ENCODE data around the gene LRRC10B.

Gene LRRC10B

GRCh38 chr11:61505640-61506155 is 2.9 kb upstream of the LRRC10B start:
- DNase-seq (ENCODE audit: extremely low spot score, insufficient read length, low read depth) = no peak
- FAIRE-seq = no peak

- no peak for FAIRE-seq
- no peak for DNase-seq (ENCODE audit: extremely low spot score, insufficient read length, low read depth)
Observed at GRCh38 chr11:61507012-61507768, 1.4 kb upstream of the LRRC10B start.

GRCh38 chr11:61509043-61510029 is 787 bp downstream of the LRRC10B start:
- DNase-seq (ENCODE audit: extremely low spot score, insufficient read length, low read depth) (peak; percentile 62), FAIRE-seq (peak; percentile 38)

- DNase-seq (ENCODE audit: extremely low spot score, insufficient read length, low read depth) (no peak), FAIRE-seq (no peak)
Observed at GRCh38 chr11:61510166-61510919, 1.8 kb downstream of the LRRC10B start.

DNA sequence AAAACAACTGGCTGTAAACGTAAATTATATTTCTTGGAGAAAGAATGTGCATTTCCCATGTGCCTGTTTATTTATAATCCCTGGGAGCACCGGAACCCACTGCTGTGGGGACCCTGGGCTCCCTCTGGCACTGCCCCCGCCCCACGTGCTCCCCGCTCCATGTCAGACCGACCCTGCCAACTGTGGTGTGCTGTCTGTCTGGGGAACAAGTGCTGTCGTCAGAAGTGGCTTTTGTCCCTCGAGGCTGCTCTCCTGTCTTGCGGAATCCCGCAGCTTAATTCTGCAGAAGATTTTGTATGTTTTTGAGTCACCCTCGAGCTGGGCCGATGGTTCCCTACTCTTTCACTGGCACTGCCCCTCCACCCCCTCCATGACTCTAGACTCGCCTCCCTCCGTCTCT is 2.4 kb downstream of the LRRC10B start:
- FAIRE-seq (no peak), DNase-seq (ENCODE audit: extremely low spot score, insufficient read length, low read depth) (no peak)

DNA sequence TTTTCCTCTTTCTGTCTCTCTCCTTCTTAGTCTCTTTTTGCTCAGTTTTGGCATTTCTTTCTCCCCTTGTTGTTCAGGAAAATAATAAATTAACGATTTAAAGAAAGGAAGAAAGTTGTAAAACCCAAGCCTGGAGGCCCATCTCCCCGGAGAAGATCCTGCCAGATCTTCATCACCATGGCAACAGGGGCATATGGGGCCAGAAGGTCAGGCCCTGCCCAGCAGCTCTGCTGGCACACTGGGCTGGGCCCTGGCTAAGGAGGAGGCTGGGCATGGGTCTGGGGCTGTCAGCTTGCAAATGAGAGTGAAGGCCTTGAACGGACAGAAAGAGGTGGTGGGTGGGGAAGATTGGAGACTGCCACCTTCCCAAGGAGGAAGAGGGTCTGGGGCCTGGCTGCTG is 2.8 kb downstream of the LRRC10B start:
- FAIRE-seq (no peak), DNase-seq (ENCODE audit: extremely low spot score, insufficient read length, low read depth) (no peak)

DNA sequence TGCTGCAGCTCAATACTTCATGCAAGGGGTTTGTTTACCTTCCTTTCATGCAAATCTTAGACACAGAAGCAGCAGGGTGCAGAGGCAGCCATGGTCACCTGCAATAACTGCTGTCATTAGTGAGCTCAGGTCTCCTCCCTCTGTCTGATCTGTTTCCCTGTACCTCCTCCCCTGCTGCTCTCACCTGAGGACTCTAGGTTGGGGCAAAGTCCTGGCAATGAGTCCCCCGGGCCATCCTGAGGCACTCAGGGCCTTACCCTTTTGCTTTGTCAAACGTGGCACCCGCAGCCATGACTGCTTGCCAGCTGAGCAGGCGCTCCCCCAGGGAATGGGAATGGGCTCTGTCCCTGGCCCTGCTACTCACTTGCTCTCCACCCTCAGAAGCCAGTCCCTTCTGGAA is 3.9 kb downstream of the LRRC10B start:
- DNase-seq (ENCODE audit: extremely low spot score, insufficient read length, low read depth) = no peak
- FAIRE-seq = no peak

GRCh38 chr11:61513143-61513765 is 4.7 kb downstream of the LRRC10B start:
- FAIRE-seq = no peak
- no peak for DNase-seq (ENCODE audit: extremely low spot score, insufficient read length, low read depth)

- no peak for FAIRE-seq
- no peak for DNase-seq (ENCODE audit: extremely low spot score, insufficient read length, low read depth)
Observed at GRCh38 chr11:61514050-61514917, 5.7 kb downstream of the LRRC10B start.

- DNase-seq (ENCODE audit: extremely low spot score, insufficient read length, low read depth) (no peak), FAIRE-seq (no peak)
Observed at GRCh38 chr11:61515686-61516085, 7.1 kb downstream of the LRRC10B start.

DNA sequence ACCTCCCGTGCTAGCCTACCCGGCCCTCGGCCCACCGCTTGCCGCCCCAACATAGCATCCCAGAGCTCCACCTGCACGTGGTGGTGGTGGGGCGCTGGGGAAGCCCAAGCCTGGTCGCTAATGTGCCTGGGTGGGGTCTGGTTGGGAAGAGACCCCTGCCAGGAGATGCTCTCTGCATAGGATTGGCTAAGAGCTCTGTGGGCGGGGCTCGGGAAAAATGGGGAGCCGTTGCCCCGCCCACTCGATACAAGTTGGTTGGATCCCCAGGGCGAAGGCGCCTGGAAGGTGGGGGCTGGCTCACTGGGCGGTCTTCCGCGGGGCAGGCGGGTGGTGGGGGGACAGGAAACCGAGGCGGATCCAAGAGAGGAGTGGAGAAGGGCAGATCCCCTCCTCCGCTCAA is 7.6 kb downstream of the LRRC10B start:
- DNase-seq (ENCODE audit: extremely low spot score, insufficient read length, low read depth) (no peak), FAIRE-seq (no peak)

DNA sequence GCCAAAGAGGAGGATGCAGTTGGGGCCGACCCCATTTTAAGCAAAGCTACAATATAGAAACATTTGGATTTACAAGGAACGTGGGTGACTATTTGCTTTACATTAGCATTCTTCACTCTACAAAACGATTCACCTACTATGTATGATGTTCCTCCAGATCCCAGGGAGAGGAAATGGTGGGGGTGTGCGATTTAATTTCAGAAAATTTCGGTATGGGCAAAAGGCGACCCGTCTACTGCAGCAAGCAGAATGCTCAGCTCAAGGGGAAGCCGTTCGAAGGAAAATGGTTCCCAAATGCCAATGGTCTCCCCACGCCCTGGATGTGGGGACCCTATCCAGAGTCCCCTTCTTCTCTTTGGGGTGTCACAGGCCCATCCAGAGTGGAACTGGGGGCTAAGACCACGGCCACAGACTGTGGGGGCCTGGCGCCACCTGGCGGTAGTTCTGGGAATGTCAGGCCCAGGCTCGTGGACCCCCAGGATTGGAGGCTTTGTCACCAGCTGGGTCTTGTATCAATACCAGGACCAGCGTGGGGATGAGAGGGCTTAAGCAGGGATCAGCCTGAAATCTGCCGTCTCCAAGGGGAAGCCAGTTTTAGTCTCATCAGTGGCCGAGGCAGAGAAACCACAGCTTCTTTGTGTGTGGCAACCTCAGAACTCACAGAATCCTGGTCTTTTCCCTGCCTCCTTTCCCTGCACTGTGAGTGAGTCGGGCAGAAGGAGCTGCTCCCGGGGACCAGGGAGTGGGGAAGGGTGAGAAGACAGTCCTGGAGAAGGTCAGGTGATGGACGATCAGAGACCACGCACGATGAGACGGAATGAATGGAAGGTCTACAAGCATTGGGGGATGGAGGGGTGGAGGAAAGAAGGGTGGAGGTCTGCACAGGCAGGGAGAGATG is 8.4 kb downstream of the LRRC10B start:
- DNase-seq (ENCODE audit: extremely low spot score, insufficient read length, low read depth) (peak; percentile 62), FAIRE-seq (peak; percentile 39)

GRCh38 chr11:61518032-61518795 is 9.7 kb downstream of the LRRC10B start:
- FAIRE-seq (no peak), DNase-seq (ENCODE audit: extremely low spot score, insufficient read length, low read depth) (no peak)

DNA sequence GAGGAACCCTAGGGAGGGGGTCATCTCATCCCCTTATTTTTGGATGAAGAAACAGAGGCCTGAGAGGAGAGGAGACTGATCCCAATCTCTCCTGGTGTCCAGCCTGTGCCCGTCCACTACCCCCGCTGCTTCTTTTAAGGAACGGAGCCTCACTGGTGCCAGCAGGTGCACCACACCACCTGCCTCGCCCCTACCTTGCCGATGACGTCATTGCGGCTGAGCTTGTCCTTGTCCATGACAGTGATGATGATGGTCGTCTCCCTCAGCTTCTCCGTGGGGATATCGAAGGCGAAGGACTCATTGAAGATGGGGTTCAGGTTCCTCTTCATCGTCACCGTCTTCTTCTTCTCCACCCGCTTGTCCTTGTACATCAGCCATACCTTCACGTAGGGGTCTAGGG is 14.3 kb downstream of the LRRC10B start:
- DNase-seq (ENCODE audit: extremely low spot score, insufficient read length, low read depth) (no peak), FAIRE-seq (no peak)

GRCh38 chr11:61524446-61524845 is 15.9 kb downstream of the LRRC10B start:
- DNase-seq (ENCODE audit: extremely low spot score, insufficient read length, low read depth) (no peak), FAIRE-seq (no peak)

GRCh38 chr11:61524963-61525587 is 16.5 kb downstream of the LRRC10B start:
- FAIRE-seq (no peak), DNase-seq (ENCODE audit: extremely low spot score, insufficient read length, low read depth) (no peak)

DNA sequence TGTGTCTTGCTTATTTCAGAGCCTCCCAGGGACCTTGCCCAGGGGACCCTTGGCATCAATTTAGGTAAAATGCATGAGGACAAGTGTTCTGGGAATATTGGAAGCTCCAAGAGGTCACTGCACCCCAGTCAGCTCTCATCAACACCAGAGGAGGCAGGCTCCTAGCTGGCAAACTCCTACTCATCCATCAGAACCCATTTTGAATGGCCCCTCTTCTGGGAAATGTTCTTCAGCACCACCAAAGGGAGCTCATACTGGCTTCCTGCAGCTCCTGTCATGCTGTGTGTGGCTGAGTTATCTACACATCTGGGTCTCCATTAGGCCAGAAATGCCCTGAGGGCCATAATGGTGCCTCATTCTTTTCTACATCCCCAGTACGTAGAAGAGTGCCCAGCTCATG is 17.7 kb downstream of the LRRC10B start:
- DNase-seq (ENCODE audit: extremely low spot score, insufficient read length, low read depth) = no peak
- no peak for FAIRE-seq
